ENCODE measurements around the gene ZBTB44.
"Not testable (repeated sequence)": the region's sequence is repeated elsewhere in the genome, so short reads cannot be mapped to it uniquely, and the experiment has no call there.

ZBTB44 gene

DNA sequence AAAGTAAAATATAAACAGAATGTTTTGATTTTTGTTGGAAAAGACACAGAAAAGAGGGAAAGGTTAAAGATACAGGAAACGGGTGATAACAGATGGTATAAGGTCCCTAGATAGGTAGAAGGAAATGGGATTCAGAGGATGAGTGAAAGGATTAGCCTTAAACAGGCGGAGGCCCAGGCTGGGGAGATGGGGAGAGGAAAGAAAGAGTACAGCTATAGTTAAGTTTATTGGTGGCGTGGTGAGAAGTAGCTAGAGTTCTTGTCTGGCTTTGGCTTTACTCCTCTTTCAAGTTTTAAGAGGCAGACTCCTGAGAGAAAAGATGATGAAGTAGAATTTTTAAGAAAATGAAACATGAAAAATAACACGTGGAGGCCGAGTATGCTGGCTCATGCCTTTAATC is 13.7 kb downstream of the ZBTB44 start:
- TF ChIP-seq, protein P1, sequence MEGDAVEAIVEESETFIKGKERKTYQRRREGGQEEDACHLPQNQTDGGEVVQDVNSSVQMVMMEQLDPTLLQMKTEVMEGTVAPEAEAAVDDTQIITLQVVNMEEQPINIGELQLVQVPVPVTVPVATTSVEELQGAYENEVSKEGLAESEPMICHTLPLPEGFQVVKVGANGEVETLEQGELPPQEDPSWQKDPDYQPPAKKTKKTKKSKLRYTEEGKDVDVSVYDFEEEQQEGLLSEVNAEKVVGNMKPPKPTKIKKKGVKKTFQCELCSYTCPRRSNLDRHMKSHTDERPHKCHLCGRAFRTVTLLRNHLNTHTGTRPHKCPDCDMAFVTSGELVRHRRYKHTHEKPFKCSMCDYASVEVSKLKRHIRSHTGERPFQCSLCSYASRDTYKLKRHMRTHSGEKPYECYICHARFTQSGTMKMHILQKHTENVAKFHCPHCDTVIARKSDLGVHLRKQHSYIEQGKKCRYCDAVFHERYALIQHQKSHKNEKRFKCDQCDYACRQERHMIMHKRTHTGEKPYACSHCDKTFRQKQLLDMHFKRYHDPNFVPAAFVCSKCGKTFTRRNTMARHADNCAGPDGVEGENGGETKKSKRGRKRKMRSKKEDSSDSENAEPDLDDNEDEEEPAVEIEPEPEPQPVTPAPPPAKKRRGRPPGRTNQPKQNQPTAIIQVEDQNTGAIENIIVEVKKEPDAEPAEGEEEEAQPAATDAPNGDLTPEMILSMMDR (IDR thresholded peaks at IDR 0.05; ENCODE audit: insufficient read depth, low read length, missing control alignments) = no peak
- ChIA-PET POLR2A (no interaction called here), CTCF (no interaction called here)
- DNase-seq (ENCODE audit: low read depth, low spot score) = no peak
- H3K4me3 ChIP-seq (ENCODE audit: low read depth, low read length) = no peak overlapping the region

DNA sequence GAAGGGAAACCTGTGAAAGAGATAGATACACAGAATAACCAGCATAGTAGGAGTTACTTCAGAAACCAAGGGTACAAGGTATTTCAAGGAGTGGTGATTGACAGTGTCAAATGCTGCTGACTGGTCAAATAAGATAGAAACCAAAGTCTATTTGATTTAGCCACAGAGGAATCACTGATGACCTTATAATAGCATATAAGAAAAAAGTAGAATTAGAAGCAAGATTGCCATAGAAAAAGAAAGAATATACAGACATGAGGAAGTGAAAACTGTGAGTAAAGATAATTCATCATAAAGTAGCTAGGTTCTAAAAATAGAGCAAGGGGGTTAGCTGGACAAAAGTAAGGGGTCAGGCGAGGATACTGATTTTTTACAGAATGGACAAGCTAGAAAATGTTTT is 14.2 kb downstream of the ZBTB44 start:
- DNase-seq (ENCODE audit: low read depth, low spot score) = no peak
- TF ChIP-seq, protein P1 (IDR thresholded peaks at IDR 0.05; ENCODE audit: insufficient read depth, low read length, missing control alignments) = no peak
- ChIA-PET POLR2A (no interaction called here), CTCF (no interaction called here)
- H3K4me3 ChIP-seq (ENCODE audit: low read depth, low read length) = no peak overlapping the region

DNA sequence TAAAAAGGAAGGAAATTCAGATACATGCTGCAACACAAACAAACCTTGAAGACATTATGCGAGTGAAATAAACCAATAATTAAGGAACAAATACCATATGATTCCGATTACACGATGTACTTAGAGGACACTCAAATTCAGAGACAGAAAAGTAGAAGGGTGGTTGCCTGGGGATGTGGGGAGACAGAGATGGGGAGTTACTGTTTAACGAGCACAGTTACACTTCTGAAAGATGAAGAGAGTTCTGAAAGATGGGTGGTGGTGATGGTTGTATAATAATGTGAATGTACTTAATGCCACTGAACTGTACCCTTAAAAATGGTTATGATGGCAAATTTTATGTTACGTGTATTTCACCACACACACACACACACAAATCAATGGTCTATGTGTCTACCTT is 14.7 kb downstream of the ZBTB44 start:
- no peak for DNase-seq (ENCODE audit: low read depth, low spot score)
- POLR2A ChIA-PET = no interaction called here
- no peak overlapping the region for H3K4me3 ChIP-seq (ENCODE audit: low read depth, low read length)
- CTCF ChIA-PET = no interaction called here
- TF ChIP-seq, protein P1 (IDR thresholded peaks at IDR 0.05; ENCODE audit: insufficient read depth, low read length, missing control alignments) = no peak

DNA sequence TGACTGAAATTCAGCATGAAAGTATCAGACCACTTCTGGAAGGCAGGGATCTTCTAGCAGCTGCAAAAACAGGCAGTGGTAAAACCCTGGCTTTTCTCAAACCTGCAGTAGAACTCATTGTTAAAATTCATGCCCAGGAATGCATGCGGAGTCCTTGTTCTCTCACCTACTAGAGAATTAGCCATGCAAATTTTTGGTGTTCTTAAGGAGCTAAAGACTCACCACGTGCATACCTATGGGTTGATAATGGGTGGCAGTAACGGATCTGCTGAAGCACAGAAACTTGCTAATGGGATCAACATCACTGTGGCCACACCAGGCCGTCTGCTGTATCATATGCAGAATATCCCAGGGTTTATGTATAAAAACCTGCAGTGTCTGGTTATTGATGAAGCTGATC is 19.1 kb downstream of the ZBTB44 start:
- POLR2A ChIA-PET = no interaction called here
- DNase-seq (ENCODE audit: low read depth, low spot score) = no peak
- TF ChIP-seq, protein P1 (IDR thresholded peaks at IDR 0.05; ENCODE audit: insufficient read depth, low read length, missing control alignments) = no peak

DNA sequence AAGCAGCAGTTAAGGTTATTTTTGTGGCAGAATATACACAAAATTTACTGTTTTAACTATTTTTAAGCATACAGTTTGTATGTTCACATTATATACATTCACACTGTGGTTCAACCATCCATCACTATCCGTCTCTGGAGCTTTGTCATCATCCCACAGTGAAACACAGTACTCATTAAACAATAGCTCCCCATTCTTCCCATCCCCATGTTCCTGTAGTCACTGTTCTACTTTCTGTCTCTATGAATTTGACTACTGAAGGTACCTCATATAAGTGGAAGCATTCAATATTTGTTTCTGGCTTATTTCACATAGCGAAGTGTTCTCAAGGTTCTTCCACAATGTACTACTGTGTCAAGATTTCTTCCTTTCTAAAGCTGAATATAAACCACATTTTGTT is 32.6 kb downstream of the ZBTB44 start:
- no peak for DNase-seq (ENCODE audit: low read depth, low spot score)
- CTCF ChIA-PET = no interaction called here
- POLR2A ChIA-PET = no interaction called here
- no peak overlapping the region for H3K4me3 ChIP-seq (ENCODE audit: low read depth, low read length)
- TF ChIP-seq, protein P1 (IDR thresholded peaks at IDR 0.05; ENCODE audit: insufficient read depth, low read length, missing control alignments) = no peak

More for the DNA sequence above, 19.1 kb downstream of the ZBTB44 start:
- CTCF ChIA-PET = interaction anchor here (1.2 kb wide), 1 partner anchor 15 kb away, joined by 3 read pairs; no protein-coding TSS in a partner anchor
- no peak overlapping the region for H3K4me3 ChIP-seq (ENCODE audit: low read depth, low read length)

DNA sequence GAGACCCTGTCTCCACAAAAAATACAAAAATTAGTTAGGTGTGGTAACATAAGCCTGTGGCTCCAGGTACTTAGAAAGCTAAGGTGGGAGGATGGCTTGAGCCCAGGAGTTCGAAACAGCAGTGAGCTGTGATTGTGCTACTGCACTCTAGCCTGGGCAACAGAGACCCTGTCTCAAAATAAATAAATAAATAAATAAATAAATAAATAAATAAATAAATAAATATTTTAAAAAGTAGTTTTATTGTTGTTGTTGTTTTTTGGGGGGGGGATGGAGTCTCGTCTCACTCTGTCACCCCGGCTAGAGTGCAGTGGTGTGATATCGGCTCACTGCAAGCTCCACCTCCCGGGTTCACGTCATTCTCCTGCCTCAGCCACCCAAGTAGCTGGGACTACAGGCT is 33.4 kb downstream of the ZBTB44 start:
- CTCF ChIA-PET = interaction anchor here (0.7 kb wide), 1 partner anchor 400 kb away, joined by 3 read pairs; no protein-coding TSS in a partner anchor
- H3K4me3 ChIP-seq (ENCODE audit: low read depth, low read length); DNase-seq (ENCODE audit: low read depth, low spot score); POLR2A ChIA-PET: not testable (repeated sequence)

DNA sequence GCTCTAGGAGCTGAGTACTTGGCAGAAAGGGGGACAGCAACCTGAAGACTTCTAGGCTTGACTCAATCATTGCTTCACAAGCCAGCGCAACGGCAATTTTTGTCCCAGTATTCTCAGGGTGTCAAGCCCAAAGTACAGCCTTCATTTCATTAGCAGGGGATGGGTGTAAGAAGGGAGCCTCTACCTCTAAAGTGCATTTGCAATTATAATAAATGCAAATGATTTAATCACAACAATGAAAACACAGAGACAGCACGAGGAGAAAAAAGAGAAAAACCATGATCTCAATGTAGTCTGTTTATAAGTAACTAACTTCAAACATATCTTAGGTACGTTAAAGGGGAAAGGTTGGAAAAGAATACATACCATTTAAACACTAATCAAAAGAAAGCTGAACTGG is 34.7 kb downstream of the ZBTB44 start:
- CTCF ChIA-PET = no interaction called here
- no peak overlapping the region for H3K4me3 ChIP-seq (ENCODE audit: low read depth, low read length)
- no peak for DNase-seq (ENCODE audit: low read depth, low spot score)
- TF ChIP-seq, protein P1 (IDR thresholded peaks at IDR 0.05; ENCODE audit: insufficient read depth, low read length, missing control alignments) = no peak
- POLR2A ChIA-PET = no interaction called here
